HG03521 (cell line): ENCODE data around the gene GGTLC3.
"Not testable (repeated sequence)": the region's sequence is repeated elsewhere in the genome, so short reads cannot be mapped to it uniquely, and the experiment has no call there.

Experiments used
- ATAC-seq: cut with Tn5 transposase; IDR thresholded peaks from one replicate; pipeline ENCODE4 v1.9.1; 2021; ENCODE audit warnings: mild to moderate bottlenecking, moderate library complexity; ENCODE audit not compliant: unreplicated experiment

The GGTLC3 gene

GRCh38 chr22:18522762-18523161, 4.8 kb upstream of the GGTLC3 start:
- not testable (repeated sequence) for ATAC-seq

- ATAC-seq, result not testable (repeated sequence)
These were observed 4.5 kb downstream of the GGTLC3 start for GRCh38 chr22:18513454-18513853.

GRCh38 chr22:18512378-18512777, 5.6 kb downstream of the GGTLC3 start:
- ATAC-seq, result not testable (repeated sequence)

GRCh38 chr22:18511327-18511726, 6.6 kb downstream of the GGTLC3 start:
- ATAC-seq, result not testable (repeated sequence)

GRCh38 chr22:18496227-18496626, 21.7 kb downstream of the GGTLC3 start:
- not testable (repeated sequence) for ATAC-seq
